GM18502 (cell line): ENCODE measurements around the gene NHS.

ENCODE experiments used
- ATAC-seq: cut with Tn5 transposase; IDR thresholded peaks from one replicate; pipeline ENCODE4 v1.9.1; 2021; ENCODE audit warnings: mild to moderate bottlenecking; ENCODE audit not compliant: unreplicated experiment, poor library complexity

Gene NHS

GRCh38 chrX:17743913-17744312, 368.9 kb downstream of the NHS start:
- ATAC-seq, result no peak

DNA sequence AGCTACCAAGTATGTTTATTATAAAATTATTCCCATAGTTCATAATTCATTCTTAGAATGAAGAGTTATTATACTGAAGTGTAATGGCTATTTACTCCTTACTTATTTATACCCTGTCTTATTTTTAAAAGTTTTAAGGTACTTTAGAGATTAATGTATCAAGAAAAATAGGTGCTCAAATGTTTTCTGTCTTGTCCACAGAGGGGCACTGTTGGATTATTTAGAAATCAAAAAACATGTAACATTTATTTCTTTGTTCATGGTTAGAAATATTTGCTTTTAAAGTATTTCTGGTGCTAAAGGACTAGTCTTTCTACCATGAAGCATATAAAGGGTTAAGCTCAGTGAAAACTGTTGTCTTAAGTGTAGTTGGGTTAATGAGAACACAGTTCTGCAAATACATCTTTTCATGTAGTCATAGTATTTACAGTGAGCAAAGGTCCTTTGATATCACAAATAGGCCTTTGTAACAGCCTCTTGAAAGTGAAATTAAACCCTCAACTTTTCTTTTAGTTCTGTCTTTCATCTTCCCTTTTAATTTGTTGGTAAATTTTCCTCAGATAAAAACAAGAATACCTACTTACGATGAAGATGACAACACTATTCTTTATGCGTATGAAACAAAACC, 370.0 kb downstream of the NHS start:
- ATAC-seq, result no peak

- no peak for ATAC-seq
These were observed 372.7 kb downstream of the NHS start for GRCh38 chrX:17747692-17748091.

GRCh38 chrX:17748684-17749083, 373.7 kb downstream of the NHS start:
- ATAC-seq, result no peak

GRCh38 chrX:17750436-17750835, 375.4 kb downstream of the NHS start:
- no peak for ATAC-seq

DNA sequence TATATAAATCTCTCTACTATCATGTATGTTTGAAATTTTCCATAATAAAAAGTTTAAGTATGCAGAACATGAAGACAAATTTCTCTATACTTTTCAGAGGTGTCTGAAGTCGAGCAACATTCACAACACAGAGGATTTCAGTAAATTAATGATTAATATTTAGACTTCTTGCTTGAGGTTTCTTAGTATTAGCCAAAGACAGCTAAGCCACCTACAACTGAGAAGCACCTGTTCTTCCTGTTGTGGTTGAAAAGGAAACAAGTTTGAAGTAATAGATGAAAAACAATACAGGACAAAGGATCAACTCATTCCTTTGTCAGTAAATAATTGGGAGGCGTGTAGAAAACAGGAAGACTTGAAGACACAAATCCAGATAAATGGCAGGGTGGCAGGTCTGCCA, 383.4 kb downstream of the NHS start:
- peak; percentile 67 for ATAC-seq

DNA sequence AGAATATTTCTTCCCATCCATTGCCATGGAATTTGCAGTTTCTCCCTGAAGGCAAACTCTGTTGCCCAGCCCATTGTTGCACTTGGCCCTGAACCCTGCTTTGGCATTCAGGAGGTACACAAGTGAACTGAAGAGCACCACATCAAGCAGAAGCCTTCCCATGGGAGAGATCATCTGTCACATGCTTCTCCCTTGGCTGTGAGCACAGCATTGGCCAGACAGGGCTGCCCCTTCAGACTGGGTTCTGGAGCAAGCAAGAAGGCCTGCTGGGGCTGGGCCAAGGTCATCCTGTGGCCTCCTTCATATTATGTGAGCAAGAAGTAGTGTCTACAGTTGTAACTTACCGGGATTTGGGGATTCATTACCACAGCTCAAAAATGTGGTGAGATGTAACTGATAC, 385.0 kb downstream of the NHS start:
- ATAC-seq, result no peak

DNA sequence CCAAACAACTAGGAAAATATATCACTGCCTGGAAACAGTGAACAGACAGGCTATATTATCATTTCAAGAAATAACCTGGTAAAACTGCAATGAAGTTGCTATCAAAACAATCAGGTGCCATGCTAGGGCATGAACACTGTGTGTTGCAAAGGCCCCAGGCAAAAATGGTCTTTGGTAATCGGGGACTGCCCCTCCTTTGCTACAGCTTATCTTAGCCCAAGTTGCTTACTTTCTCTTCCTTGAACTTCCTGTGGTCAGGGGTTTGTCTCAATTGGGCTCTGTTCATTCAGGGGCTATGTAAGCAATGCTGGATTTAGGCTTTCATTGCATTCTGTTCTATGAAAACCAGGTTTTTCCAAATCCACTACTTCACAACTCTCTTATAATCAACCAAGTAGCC, 392.7 kb downstream of the NHS start:
- ATAC-seq, result no peak

GRCh38 chrX:17768997-17769396, 394.0 kb downstream of the NHS start:
- ATAC-seq, result no peak

DNA sequence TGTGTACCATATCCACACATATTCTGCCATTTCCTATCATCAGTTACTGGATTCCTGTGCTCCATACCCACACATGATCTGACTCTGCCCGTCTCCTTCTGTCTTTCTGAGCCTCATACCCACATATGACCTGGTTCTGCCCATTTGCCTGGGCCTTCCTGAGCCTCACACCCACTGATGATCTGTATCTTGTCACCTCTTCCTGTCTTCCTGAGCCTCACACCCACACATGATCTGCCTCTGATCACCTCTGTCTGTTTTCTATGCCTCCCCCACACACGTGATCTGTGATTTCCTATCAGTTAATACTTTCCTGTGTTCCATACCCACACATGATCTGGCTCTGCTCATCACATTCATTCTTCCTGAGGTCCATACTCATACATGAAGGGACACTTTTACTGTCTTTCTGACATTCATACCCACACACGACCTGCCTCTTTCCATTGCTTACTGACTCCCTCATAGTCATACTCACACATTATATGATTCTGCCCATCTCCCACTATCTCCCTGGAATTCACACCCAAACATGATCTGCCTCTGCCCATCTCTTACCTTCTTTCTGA, 394.8 kb downstream of the NHS start:
- ATAC-seq, result no peak

DNA sequence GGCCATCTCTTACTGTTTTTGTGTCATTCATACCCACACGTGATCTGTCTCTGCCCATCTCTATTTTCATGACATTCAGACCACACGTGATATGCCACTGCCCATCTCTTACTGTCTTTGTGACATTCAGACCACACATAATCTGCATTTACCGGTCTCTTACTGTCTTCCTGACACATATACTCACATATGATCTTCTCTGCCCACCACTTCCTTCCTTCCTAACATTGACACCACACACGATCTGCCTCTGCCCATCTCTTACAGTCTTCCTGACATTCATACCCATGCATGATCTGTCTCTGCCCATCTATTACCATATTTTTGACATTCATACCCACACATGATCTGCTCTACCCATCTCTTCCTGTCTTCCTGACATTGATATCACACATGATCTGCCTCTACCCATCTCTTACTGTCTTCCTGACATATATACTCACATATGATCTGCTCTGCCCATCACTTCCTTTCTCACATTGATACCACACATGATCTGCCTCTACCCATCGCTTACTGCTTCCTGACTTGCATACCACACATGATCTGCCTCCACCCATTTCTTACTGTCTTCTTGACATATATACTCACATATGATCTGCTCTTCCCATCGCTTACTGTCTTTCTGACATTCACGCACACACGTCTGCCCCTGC, 398.3 kb downstream of the NHS start:
- no peak for ATAC-seq

GRCh38 chrX:17774053-17774452, 399.1 kb downstream of the NHS start:
- ATAC-seq, result no peak

- ATAC-seq, result no peak
These were observed 404.0 kb downstream of the NHS start for GRCh38 chrX:17778997-17779396.

DNA sequence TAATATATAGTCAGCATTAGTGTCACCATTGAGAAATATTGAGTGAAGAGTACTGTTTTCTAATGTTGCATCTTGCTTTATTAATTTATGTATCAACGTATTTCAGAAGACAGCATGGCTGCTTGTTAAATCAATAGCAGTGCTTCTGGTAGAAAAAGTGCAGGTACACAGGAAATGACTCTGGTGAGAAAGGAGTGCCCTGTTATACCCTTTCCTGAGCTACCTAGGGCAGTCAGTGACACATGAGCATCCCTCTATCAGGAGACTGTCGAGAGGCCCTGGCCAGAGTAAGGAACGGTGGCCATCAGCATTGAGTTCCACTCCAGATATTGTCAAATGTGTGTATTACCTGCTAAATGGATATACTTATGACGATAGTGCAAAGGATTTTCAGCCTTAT, 404.4 kb downstream of the NHS start:
- ATAC-seq, result no peak
